H1 (cell line): Measurements from ENCODE around the gene TRIOBP. TPM values are rescaled to one million over a fixed set of nuclear protein-coding genes. Genes with fewer than 3 reads are reported as not detected.
A peak's percentile ranks its signal among the peaks of the same experiment; 100 is the strongest.

Experiments used
- CTCF ChIA-PET: fragments of 300-600 bp; sonication (Branson Sonifier 250); formaldehyde crosslinking; loops from one replicate; lab custom pipeline; 2021; ENCODE audit not compliant: partially characterized antibody; lab: Charles Lee
- POLR2A ChIA-PET: fragments of 300-600 bp; sonication (Branson Sonifier 250); formaldehyde crosslinking; loops from one replicate; lab custom pipeline; 2021; ENCODE audit warnings: inconsistent platforms; ENCODE audit not compliant: partially characterized antibody; lab: Charles Lee
- DNase-seq, 2 experiments: peaks; one replicate each; pipeline versions ENCODE4 v3.0.0 to v3.0.0-alpha.2; 2010 to 2022; ENCODE audit warnings: low spot score in 2 of 2, low read depth in 1 of 2, mixed read lengths in 1 of 2
- FAIRE-seq: peaks from 2 replicates; lab custom pipeline; 2011; peaks lifted over from hg19 to GRCh38; lab: Jason Lieb, UNC
- H2AFZ ChIP-seq: 2 replicates; pipeline ENCODE4 v1.8.1; 2012; ENCODE audit warnings: low read length, inconsistent platforms
- H2AK5ac ChIP-seq: 2 replicates; pipeline ENCODE4 v1.6.1; 2013; ENCODE audit warnings: low read depth, low read length
- H2BK120ac ChIP-seq: replicated peaks from 2 replicates; pipeline ENCODE3; 2013; ENCODE audit warnings: low read depth, low read length, inconsistent platforms
- H2BK12ac ChIP-seq: 2 replicates; pipeline ENCODE4 v1.6.1; 2013; ENCODE audit warnings: low read depth, low read length
- H2BK15ac ChIP-seq: 2 replicates; pipeline ENCODE4 v1.6.1; 2013; ENCODE audit warnings: low read length
- H2BK20ac ChIP-seq: 2 replicates; pipeline ENCODE4 v1.6.1; 2013; ENCODE audit warnings: low read length
- H2BK5ac ChIP-seq: 2 replicates; pipeline ENCODE4 v1.6.1; 2013; ENCODE audit warnings: low read depth, low read length
- H3K14ac ChIP-seq: 2 replicates; pipeline ENCODE4 v1.6.1; 2013; ENCODE audit warnings: inconsistent platforms; ENCODE audit not compliant: insufficient read length
- H3K18ac ChIP-seq: 2 replicates; pipeline ENCODE4 v1.6.1; 2013; ENCODE audit warnings: low read length; ENCODE audit errors: extremely low read depth
- H3K23ac ChIP-seq: 2 replicates; pipeline ENCODE4 v1.6.1; 2013; ENCODE audit warnings: inconsistent platforms; ENCODE audit not compliant: insufficient read length
- H3K23me2 ChIP-seq: 2 replicates; pipeline ENCODE4 v1.6.1; 2013; ENCODE audit warnings: low read depth, low read length
- H3K27ac ChIP-seq: 2 replicates; pipeline ENCODE4 v1.6.1; 2011; ENCODE audit warnings: low read depth, low read length, inconsistent platforms
- H3K27me3 ChIP-seq, 4 experiments: replicated peaks in 1 of 4; 1 replicate in 1 of 4; 2 replicates in 3 of 4; pipeline versions ENCODE4 v1.6.1 to v1.8.1; 2011 to 2013; ENCODE audit warnings: low read length in 3 of 4, mild to moderate bottlenecking in 3 of 4, inconsistent platforms in 2 of 4, mixed read lengths in 2 of 4, moderate library complexity in 1 of 4; ENCODE audit not compliant: control insufficient read depth in 3 of 4, insufficient read depth in 3 of 4; ENCODE audit errors: extremely low read depth in 1 of 4
- H3K36me3 ChIP-seq, 4 experiments: 2 replicates each; pipeline versions ENCODE4 v1.6.1 to v1.8.1; 2011 to 2013; ENCODE audit warnings: mild to moderate bottlenecking in 4 of 4, low read length in 3 of 4, moderate library complexity in 2 of 4, control low read depth in 1 of 4, inconsistent platforms in 1 of 4; ENCODE audit not compliant: insufficient read depth in 4 of 4, control insufficient read depth in 2 of 4
- H3K4ac ChIP-seq: replicated peaks from 2 replicates; pipeline ENCODE3; 2013; ENCODE audit warnings: low read length, low read depth, mixed read lengths, inconsistent platforms; ENCODE audit not compliant: insufficient read length
- H3K4me1 ChIP-seq, 4 experiments: replicated peaks in 1 of 4; 1 replicate in 1 of 4; 2 replicates in 3 of 4; pipeline versions ENCODE4 v1.6.1 to v1.8.1; 2011 to 2013; ENCODE audit warnings: low read length in 3 of 4, inconsistent platforms in 2 of 4, mixed read lengths in 1 of 4; ENCODE audit not compliant: insufficient read depth in 4 of 4, control insufficient read depth in 3 of 4
- H3K4me2 ChIP-seq, 2 experiments: 2 replicates each; pipeline versions ENCODE4 v1.6.1 to v1.8.1; 2011 to 2013; ENCODE audit warnings: low read depth in 2 of 2, low read length in 2 of 2, control low read depth in 1 of 2, inconsistent platforms in 1 of 2, mild to moderate bottlenecking in 1 of 2; ENCODE audit not compliant: insufficient read depth in 1 of 2
- H3K4me3 ChIP-seq, 4 experiments: fragments of 200-600, 300-600 bp in 1 of 4; sonication (generic), shearing (Covaris generic), sonication (Bioruptor Twin) in 1 of 4; 2 replicates each; pipeline versions ENCODE4 v1.5.1 to v1.8.1; 2011 to 2016; ENCODE audit warnings: low read length in 4 of 4, low read depth in 3 of 4, control low read depth in 2 of 4, inconsistent platforms in 2 of 4, mild to moderate bottlenecking in 2 of 4, mixed read lengths in 1 of 4, moderate library complexity in 1 of 4; ENCODE audit not compliant: insufficient read depth in 2 of 4; ENCODE audit errors: extremely low read depth in 1 of 4
- H3K56ac ChIP-seq: replicated peaks from 2 replicates; pipeline ENCODE3; 2013; ENCODE audit warnings: low read depth, mild to moderate bottlenecking, mixed read lengths, low read length, inconsistent platforms; ENCODE audit not compliant: insufficient read length
- H3K79me1 ChIP-seq: 2 replicates; pipeline ENCODE4 v1.6.1; 2013; ENCODE audit warnings: low read depth, low read length, control low read depth
- H3K79me2 ChIP-seq, 2 experiments: 2 replicates each; pipeline versions ENCODE4 v1.6.1 to v1.8.1; 2012 to 2013; ENCODE audit warnings: low read length in 2 of 2, mild to moderate bottlenecking in 2 of 2, inconsistent platforms in 1 of 2; ENCODE audit not compliant: insufficient read depth in 2 of 2, control insufficient read depth in 1 of 2
- H3K9ac ChIP-seq, 4 experiments: replicated peaks in 1 of 4; 1 replicate in 1 of 4; 2 replicates in 3 of 4; pipeline versions ENCODE4 v1.6.1 to v1.8.1; 2011 to 2013; ENCODE audit warnings: low read depth in 3 of 4, low read length in 3 of 4, control low read depth in 2 of 4, mild to moderate bottlenecking in 2 of 4, moderate library complexity in 2 of 4, inconsistent platforms in 1 of 4; ENCODE audit errors: extremely low read depth in 1 of 4
- H3K9me3 ChIP-seq, 2 experiments: 2 replicates each; pipeline versions ENCODE4 v1.6.1 to v1.8.1; 2012 to 2013; ENCODE audit warnings: mild to moderate bottlenecking in 2 of 2, moderate library complexity in 2 of 2, control low read depth in 1 of 2, inconsistent platforms in 1 of 2, low read depth in 1 of 2, low read length in 1 of 2, mixed read lengths in 1 of 2; ENCODE audit not compliant: insufficient read depth in 2 of 2
- H4K20me1 ChIP-seq, 2 experiments: replicated peaks in 1 of 2; 2 replicates each; pipeline versions ENCODE3 to v1.8.1; 2011 to 2013; ENCODE audit warnings: inconsistent platforms in 2 of 2, low read length in 2 of 2, mild to moderate bottlenecking in 1 of 2; ENCODE audit not compliant: insufficient read depth in 2 of 2, control insufficient read depth in 1 of 2
- H4K5ac ChIP-seq: 2 replicates; pipeline ENCODE4 v1.6.1; 2013; ENCODE audit warnings: low read length, low read depth, mixed read lengths, inconsistent platforms; ENCODE audit not compliant: insufficient read length
- H4K8ac ChIP-seq: 2 replicates; pipeline ENCODE4 v1.8.0; 2013; ENCODE audit warnings: mild to moderate bottlenecking, moderate library complexity, low read length, inconsistent platforms; ENCODE audit not compliant: insufficient read depth; ENCODE audit errors: extremely low read depth
- H4K91ac ChIP-seq: replicated peaks from 2 replicates; pipeline ENCODE3; 2013; ENCODE audit warnings: low read length, mixed read lengths, inconsistent platforms; ENCODE audit not compliant: insufficient read length
- TBP ChIP-seq: IDR thresholded peaks from 2 replicates; pipeline ENCODE4 v1.6.1; 2011; ENCODE audit warnings: low read depth, low read length, improper control_type of control experiment
- WGBS, 2 experiments: shearing (Covaris generic) in 1 of 2; methylation state at CpG; one replicate each; pipeline versions ENCODE4 v1.1.6 to v1.1.7; 2013 to 2015; ENCODE audit warnings: low lambda C conversion rate in 2 of 2, mixed read lengths in 2 of 2, inconsistent platforms in 1 of 2, low coverage in 1 of 2, missing lambda C conversion rate in 1 of 2; ENCODE audit not compliant: insufficient replicate concordance in 2 of 2, insufficient coverage in 1 of 2, insufficient read length in 1 of 2; ENCODE audit errors: extremely low coverage in 1 of 2, missing lambda C conversion rate in 1 of 2; 5-methylcytosine and 5-hydroxymethylcytosine counted together
- polyA plus RNA-seq, 7 experiments: library from polyadenylated mRNA; depleted of rRNA in 3 of 7; stranded (reverse) in 5 of 7; unstranded in 2 of 7; fragments of >200 nt in 5 of 7; fragments of 200-250 nt in 2 of 7; gene quantifications; 1 replicate in 5 of 7; 2 replicates in 1 of 7; 4 replicates in 1 of 7; pipeline versions ENCODE4 v1.2.1 to v1.2.3, GENCODE V29; 2011 to 2013; ENCODE audit warnings: missing spikeins in 2 of 7, mixed read lengths in 2 of 7
- total RNA-seq: library from RNA; stranded (reverse); fragmentation: NEBNext Ultra II Directional; extraction: Animal tissue kit (Norgen Biotek cat#: 25700); gene quantifications from 2 replicates; pipeline ENCODE4 v1.2.1, GENCODE V29; 2021

TRIOBP gene
- total and polyA plus RNA-seq, 2 of the 8 experiments (the other 6 are each of a cell fraction or from before 2014, with no cell fraction given) = 18.2 to 27.3 TPM

DNA sequence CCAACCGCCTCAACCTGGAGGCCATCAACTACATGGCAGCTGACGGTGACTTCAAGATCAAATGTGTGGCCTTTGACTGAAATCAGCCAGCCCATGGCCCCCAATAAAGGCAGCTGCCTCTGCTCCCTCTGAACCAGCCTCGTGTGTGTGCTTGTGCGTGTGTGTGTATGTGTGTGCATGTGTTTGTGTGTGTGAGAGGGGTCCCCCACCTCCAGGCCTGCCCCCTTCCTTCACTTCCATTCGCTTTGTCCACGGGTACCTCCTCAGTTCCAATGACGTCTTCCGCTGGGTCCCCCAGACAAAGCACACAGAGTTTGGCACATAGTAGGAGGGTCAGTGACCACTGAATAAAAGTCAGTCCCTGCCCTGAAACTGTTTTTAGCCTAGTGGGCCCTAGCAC lies 17.2 kb upstream of the TRIOBP start:
- H2AK5ac ChIP-seq = no peak overlapping the region
- H2BK120ac ChIP-seq = no peak overlapping the region
- H3K27ac ChIP-seq = no peak overlapping the region
- no peak overlapping the region for H3K14ac ChIP-seq
- no peak overlapping the region for H2BK5ac ChIP-seq
- no peaks in the 10 kb centered on the region for H3K79me1 ChIP-seq
- no peak overlapping the region for H3K4me2 ChIP-seq
- no peak overlapping the region for H3K18ac ChIP-seq
- no peak overlapping the region for H3K56ac ChIP-seq
- H2BK15ac ChIP-seq = no peak overlapping the region
- no peak overlapping the region for H3K9ac ChIP-seq
- H3K9me3 ChIP-seq = no peaks in the 10 kb centered on the region
- peaks cover 0 to 2% of the 10 kb centered on the region in 2 experiments for H4K20me1 ChIP-seq
- no peaks in the 10 kb centered on the region for H3K79me2 ChIP-seq
- CTCF ChIA-PET = interaction anchor here (0.8 to 16.3 kb wide), 10 partner anchors 17 to 274 kb away, joined by 3 to 261 read pairs (median 6); partner anchors contain the start of genes C22orf23, PDXP, POLR2F and SH3BP1
- TF ChIP-seq TBP = no peak
- H4K91ac ChIP-seq = peak overlapping the region; percentile 54
- peaks cover 0 to 16% (median 13%) of the 10 kb centered on the region in 4 experiments; a peak in 6 of 7 replicates for H3K4me1 ChIP-seq
- no peaks in the 10 kb centered on the region for H3K36me3 ChIP-seq
- no peak overlapping the region for H2AFZ ChIP-seq
- H2BK12ac ChIP-seq = 0 out of 2 replicates have a peak overlapping the region, but pooled peaks have one; percentile 50
- H3K23ac ChIP-seq = no peak overlapping the region
- peaks cover 0 to 2% (median 0%) of the 10 kb centered on the region in 4 experiments; a peak in 1 of 7 replicates for H3K27me3 ChIP-seq
- 94% methylated on average over 8 of the region's 8 CpGs; no CpG with 5 or more reads in 1 of the 2 experiments for WGBS, 2 experiments
- H3K23me2 ChIP-seq = peaks cover 2% of the 10 kb centered on the region; the same call in 1 of the 2 replicates
- no peak overlapping the region for H3K4ac ChIP-seq
- FAIRE-seq (no peak), DNase-seq (no peak)
- no peak overlapping the region for H4K8ac ChIP-seq
- no peak overlapping the region for H4K5ac ChIP-seq
- H3K4me3 ChIP-seq = no peak overlapping the region
- POLR2A ChIA-PET = interaction anchor here (0.8 to 5.4 kb wide), 4 partner anchors 11 to 37 kb away, joined by 3 to 37 read pairs (median 10); partner anchors contain the start of gene PDXP
- no peak overlapping the region for H2BK20ac ChIP-seq
